ENCODE data around the gene FMO4. TPM values are rescaled to one million over a fixed set of nuclear protein-coding genes. Genes with fewer than 3 reads are reported as not detected.

The FMO4 gene
- polyA plus RNA-seq, 1 donor from 2014 or later: not detected

- H2AFZ ChIP-seq (ENCODE audit: low read depth, low read length): no peak overlapping the region
- H3K9me3 ChIP-seq (ENCODE audit: low read length): no peaks in the 10 kb centered on the region
- H3K9me2 ChIP-seq (ENCODE audit: insufficient read depth, low read length): no peaks in the 10 kb centered on the region
- no peaks in the 10 kb centered on the region for H4K20me1 ChIP-seq (ENCODE audit: insufficient read depth)
- no peaks in the 10 kb centered on the region for H3F3A ChIP-seq (ENCODE audit: insufficient read depth, low read length, poor library complexity, severe bottlenecking)
- H3K9ac ChIP-seq (ENCODE audit: low read length): no peak overlapping the region
- no peaks in the 10 kb centered on the region for H3K27me3 ChIP-seq (ENCODE audit: insufficient read depth, low read depth, low read length)
- no peaks in the 10 kb centered on the region for H3K79me2 ChIP-seq (replicated peaks; ENCODE audit: insufficient read depth, low read length)
- TF ChIP-seq TAF1 (IDR thresholded peaks at IDR 0.05; ENCODE audit: low read depth): no peak
- no peaks in the 10 kb centered on the region for H3K36me3 ChIP-seq (ENCODE audit: insufficient read depth, low read length)
- no peak overlapping the region for H3K27ac ChIP-seq (ENCODE audit: low read length)
- no peak overlapping the region for H3K4me2 ChIP-seq (ENCODE audit: low read length)
- H3K4me3 ChIP-seq (ENCODE audit: low read length): no peak overlapping the region
Measured at GRCh38 chr1:171311771-171312558, 2.0 kb upstream of the FMO4 start.

- no peaks in the 10 kb centered on the region for H3K9me2 ChIP-seq (ENCODE audit: insufficient read depth, low read length)
- no peaks in the 10 kb centered on the region for H3K36me3 ChIP-seq (ENCODE audit: insufficient read depth, low read length)
- TF ChIP-seq SMC3 (conservative IDR thresholded peaks at IDR 0.05; ENCODE audit: poor library complexity) (no peak), REST (IDR thresholded peaks at IDR 0.05; ENCODE audit: borderline replicate concordance) (no peak), CTCF (IDR thresholded peaks at IDR 0.05; ENCODE audit: poor library complexity, severe bottlenecking) (no peak), EZH2 (IDR thresholded peaks at IDR 0.05; ENCODE audit: borderline replicate concordance, insufficient read depth, low read length, poor library complexity, severe bottlenecking) (no peak), MXI1 (conservative IDR thresholded peaks at IDR 0.05; ENCODE audit: poor library complexity, severe bottlenecking) (no peak), POLR2AphosphoS5 (IDR thresholded peaks at IDR 0.05) (no peak), EP300 (conservative IDR thresholded peaks at IDR 0.05; ENCODE audit: poor library complexity, severe bottlenecking) (no peak), RAD21 (conservative IDR thresholded peaks at IDR 0.05) (no peak), TAF1 (IDR thresholded peaks at IDR 0.05; ENCODE audit: low read depth) (no peak)
- no peak overlapping the region for H3K9ac ChIP-seq (ENCODE audit: low read length)
- H4K20me1 ChIP-seq (ENCODE audit: insufficient read depth): no peaks in the 10 kb centered on the region
- no peak overlapping the region for H3K27ac ChIP-seq (ENCODE audit: low read length)
- H3K79me2 ChIP-seq (replicated peaks; ENCODE audit: insufficient read depth, low read length): no peaks in the 10 kb centered on the region
- no peak overlapping the region for H2AFZ ChIP-seq (ENCODE audit: low read depth, low read length)
- no peak overlapping the region for H3K4me2 ChIP-seq (ENCODE audit: low read length)
- no peaks in the 10 kb centered on the region for H3F3A ChIP-seq (ENCODE audit: insufficient read depth, low read length, poor library complexity, severe bottlenecking)
- no peaks in the 10 kb centered on the region for H3K27me3 ChIP-seq (ENCODE audit: insufficient read depth, low read depth, low read length)
- H3K4me3 ChIP-seq (ENCODE audit: low read length): no peak overlapping the region
- no peaks in the 10 kb centered on the region for H3K9me3 ChIP-seq (ENCODE audit: low read length)
Measured at GRCh38 chr1:171313319-171313834, 606 bp upstream of the FMO4 start.
